HepG2 (cell line): ENCODE data around the gene PEMT. TPM values are rescaled to one million over a fixed set of nuclear protein-coding genes. Genes with fewer than 3 reads are reported as not detected.

Experiments used
- ATRX ChIP-seq: sonication (generic); formaldehyde crosslinking; IDR thresholded peaks from 2 replicates; pipeline ENCODE4 v1.4.0; 2020; ENCODE audit warnings: missing genetic modification reagents, borderline replicate concordance
- CSRNP1 ChIP-seq: sonication (generic); formaldehyde crosslinking; IDR thresholded peaks from 2 replicates; pipeline ENCODE4 v1.8.1; 2023; ENCODE audit warnings: mild to moderate bottlenecking, missing genetic modification reagents
- FIP1L1 ChIP-seq: fragments of 200-400 bp; formaldehyde crosslinking; IDR thresholded peaks from 2 replicates; pipeline ENCODE4 v1.6.1; 2018; ENCODE audit warnings: low read depth, mild to moderate bottlenecking, low read length, moderate library complexity, borderline replicate concordance; ENCODE audit not compliant: insufficient read depth
- GMEB2 ChIP-seq: IDR thresholded peaks from 2 replicates; pipeline ENCODE4 v1.6.1; 2016; ENCODE audit warnings: missing biosample characterization, missing genetic modification reagents, low read depth
- HOXA7 ChIP-seq: sonication (generic); formaldehyde crosslinking; IDR thresholded peaks from 2 replicates; pipeline ENCODE4 v1.8.1; 2022; ENCODE audit warnings: mild to moderate bottlenecking, missing genetic modification reagents, moderate library complexity
- JUND ChIP-seq: sonication (generic); formaldehyde crosslinking; IDR thresholded peaks from 2 replicates; pipeline ENCODE4 v1.8.0; 2022; ENCODE audit warnings: mild to moderate bottlenecking, missing genetic modification reagents
- KLF6 ChIP-seq: IDR thresholded peaks from 2 replicates; pipeline ENCODE4 v1.8.0; 2016; ENCODE audit warnings: missing biosample characterization, missing genetic modification reagents
- MAF1 ChIP-seq: sonication (generic); formaldehyde crosslinking; IDR thresholded peaks from 2 replicates; pipeline ENCODE4 v1.5.0; 2020; ENCODE audit warnings: missing genetic modification reagents, borderline replicate concordance
- PBX2 ChIP-seq: IDR thresholded peaks from 2 replicates; pipeline ENCODE4 v1.6.1; 2016; ENCODE audit warnings: control low read depth
- ZNF3 ChIP-seq: IDR thresholded peaks from 2 replicates; pipeline ENCODE4 v1.7.0; 2017; ENCODE audit warnings: inconsistent platforms
- ZNF496 ChIP-seq: sonication (generic); formaldehyde crosslinking; IDR thresholded peaks from 2 replicates; pipeline ENCODE4 v1.8.1; 2023; ENCODE audit warnings: mild to moderate bottlenecking, moderate library complexity, missing genetic modification reagents; ENCODE audit not compliant: insufficient replicate concordance
- ZNF660 ChIP-seq: sonication (generic); formaldehyde crosslinking; IDR thresholded peaks from 2 replicates; pipeline ENCODE4 v1.5.1; 2020; ENCODE audit warnings: mild to moderate bottlenecking, low read depth, missing genetic modification reagents, borderline replicate concordance
- ZNF775 ChIP-seq: sonication (generic); formaldehyde crosslinking; IDR thresholded peaks from 2 replicates; pipeline ENCODE4 v1.4.0; 2020; ENCODE audit warnings: missing genetic modification reagents, mild to moderate bottlenecking, moderate library complexity, borderline replicate concordance
- ZNF790 ChIP-seq: sonication (generic); formaldehyde crosslinking; IDR thresholded peaks from 2 replicates; pipeline ENCODE4 v1.8.0; 2022; ENCODE audit warnings: missing genetic modification reagents, mild to moderate bottlenecking, borderline replicate concordance
- polyA plus RNA-seq, 8 experiments: library from polyadenylated mRNA; depleted of rRNA in 3 of 8; stranded (reverse) in 7 of 8; unstranded in 1 of 8; fragments of >200 nt; fragmentation: Illumina TruSeq in 4 of 8; extraction: Trizol in 4 of 8; gene quantifications; 2 replicates each; pipeline versions ENCODE4 v1.2.1 to v1.2.3, GENCODE V29; 2011 to 2016; ENCODE audit warnings: low read depth in 4 of 8, missing spikeins in 1 of 8, mixed read lengths in 1 of 8; ENCODE audit not compliant: insufficient read depth in 1 of 8
- total RNA-seq, 5 experiments: library from RNA; depleted of rRNA; stranded (reverse); fragments of >200 nt; fragmentation: Illumina TruSeq; extraction: Trizol; gene quantifications; 2 replicates each; pipeline ENCODE4 v1.2.3, GENCODE V29; 2016; ENCODE audit warnings: low read depth in 1 of 5
- TF ChIP-seq, protein P1 (sequence below): sonication (generic); formaldehyde crosslinking; conservative IDR thresholded peaks from 2 replicates; pipeline ENCODE4 v1.4.0; 2020; ENCODE audit warnings: missing genetic modification reagents
- TF ChIP-seq, protein P2 (sequence below), 2 experiments: sonication (generic) in 1 of 2; formaldehyde crosslinking in 1 of 2; IDR thresholded peaks; 2 replicates each; pipeline versions ENCODE4 v1.6.1 to v1.9.0; 2014 to 2022; ENCODE audit warnings: antibody characterized with exemption in 1 of 2, borderline replicate concordance in 1 of 2, inconsistent platforms in 1 of 2, low read depth in 1 of 2, missing genetic modification reagents in 1 of 2

The PEMT gene
- total and polyA plus RNA-seq, 2 of the 13 experiments (the other 11 are each of a cell fraction or from before 2014, with no cell fraction given): 31.7 to 43.6 TPM

DNA sequence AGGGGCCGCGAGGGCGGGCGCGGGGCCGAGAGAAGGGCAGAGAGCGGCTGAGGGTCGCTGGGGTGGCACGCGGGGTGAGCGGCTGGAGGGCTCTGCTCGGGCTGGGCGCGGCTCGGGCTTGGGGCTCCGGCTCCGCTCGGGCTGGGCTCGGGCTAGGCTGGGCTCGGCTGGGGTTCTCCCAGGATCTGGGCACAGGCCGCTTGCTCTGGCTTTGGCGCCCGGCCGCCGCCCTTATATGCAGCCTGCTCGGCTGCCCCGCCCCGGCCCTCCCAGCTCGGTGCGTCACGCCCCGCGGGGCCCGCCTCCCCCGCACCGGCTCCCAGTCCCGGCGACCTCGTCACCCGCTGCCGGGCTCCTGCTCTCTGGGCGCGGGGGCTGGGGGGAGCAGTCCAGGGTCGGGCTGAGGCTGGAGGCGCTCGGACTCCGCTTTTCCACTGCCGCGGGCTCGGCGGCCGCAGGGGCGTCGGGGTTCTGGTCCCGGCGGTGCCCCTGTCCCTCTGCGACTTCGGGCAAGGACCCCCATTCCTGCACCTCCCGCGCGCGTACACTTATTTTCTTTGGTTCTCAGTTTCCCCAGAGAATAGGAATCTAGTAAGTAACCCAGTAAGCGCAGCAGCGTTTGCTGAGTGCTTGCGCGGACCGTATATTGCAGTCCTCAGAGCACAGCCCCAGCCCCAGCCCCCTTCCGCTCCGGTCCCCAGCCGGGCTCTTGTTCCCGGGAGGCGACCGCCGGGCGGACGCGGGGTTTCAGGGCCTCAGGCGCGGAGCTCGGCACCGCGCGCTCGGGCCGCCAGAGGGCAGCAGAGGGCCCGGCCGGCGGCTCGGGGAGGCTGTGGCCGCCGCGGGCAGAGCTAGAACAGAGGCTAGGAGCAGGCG is 95.1 kb downstream of the PEMT start, which contains the start of gene RASD1 (continued):
- TF ChIP-seq, protein P1, sequence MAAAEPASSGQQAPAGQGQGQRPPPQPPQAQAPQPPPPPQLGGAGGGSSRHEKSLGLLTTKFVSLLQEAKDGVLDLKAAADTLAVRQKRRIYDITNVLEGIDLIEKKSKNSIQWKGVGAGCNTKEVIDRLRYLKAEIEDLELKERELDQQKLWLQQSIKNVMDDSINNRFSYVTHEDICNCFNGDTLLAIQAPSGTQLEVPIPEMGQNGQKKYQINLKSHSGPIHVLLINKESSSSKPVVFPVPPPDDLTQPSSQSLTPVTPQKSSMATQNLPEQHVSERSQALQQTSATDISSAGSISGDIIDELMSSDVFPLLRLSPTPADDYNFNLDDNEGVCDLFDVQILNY (CRISPR knock-in tag): 0 out of 2 replicates have a peak, but pooled peaks have one; percentile 24
- TF ChIP-seq HOXA7 (CRISPR knock-in tag): no peak
- no peak for TF ChIP-seq JUND (CRISPR knock-in tag)
- TF ChIP-seq, protein P2, sequence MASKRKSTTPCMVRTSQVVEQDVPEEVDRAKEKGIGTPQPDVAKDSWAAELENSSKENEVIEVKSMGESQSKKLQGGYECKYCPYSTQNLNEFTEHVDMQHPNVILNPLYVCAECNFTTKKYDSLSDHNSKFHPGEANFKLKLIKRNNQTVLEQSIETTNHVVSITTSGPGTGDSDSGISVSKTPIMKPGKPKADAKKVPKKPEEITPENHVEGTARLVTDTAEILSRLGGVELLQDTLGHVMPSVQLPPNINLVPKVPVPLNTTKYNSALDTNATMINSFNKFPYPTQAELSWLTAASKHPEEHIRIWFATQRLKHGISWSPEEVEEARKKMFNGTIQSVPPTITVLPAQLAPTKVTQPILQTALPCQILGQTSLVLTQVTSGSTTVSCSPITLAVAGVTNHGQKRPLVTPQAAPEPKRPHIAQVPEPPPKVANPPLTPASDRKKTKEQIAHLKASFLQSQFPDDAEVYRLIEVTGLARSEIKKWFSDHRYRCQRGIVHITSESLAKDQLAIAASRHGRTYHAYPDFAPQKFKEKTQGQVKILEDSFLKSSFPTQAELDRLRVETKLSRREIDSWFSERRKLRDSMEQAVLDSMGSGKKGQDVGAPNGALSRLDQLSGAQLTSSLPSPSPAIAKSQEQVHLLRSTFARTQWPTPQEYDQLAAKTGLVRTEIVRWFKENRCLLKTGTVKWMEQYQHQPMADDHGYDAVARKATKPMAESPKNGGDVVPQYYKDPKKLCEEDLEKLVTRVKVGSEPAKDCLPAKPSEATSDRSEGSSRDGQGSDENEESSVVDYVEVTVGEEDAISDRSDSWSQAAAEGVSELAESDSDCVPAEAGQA (IDR thresholded peaks at IDR 0.05; ENCODE audit: low read depth): no peak
- TF ChIP-seq, protein P2 (CRISPR knock-in tag; IDR thresholded peaks at IDR 0.05; ENCODE audit: borderline replicate concordance): no peak; the same call in 1 of the 2 replicates
- TF ChIP-seq ZNF3: no peak
- TF ChIP-seq GMEB2 (CRISPR knock-in tag): no peak
- 0 out of 2 replicates have a peak, but pooled peaks have one; percentile 36 for TF ChIP-seq MAF1
- TF ChIP-seq KLF6 (CRISPR knock-in tag): no peak; the same call in 1 of the 2 replicates
- no peak for TF ChIP-seq PBX2 (CRISPR knock-in tag)
- TF ChIP-seq CSRNP1 (CRISPR knock-in tag): peak; percentile 38; the same call in 1 of the 2 replicates
- no peak for TF ChIP-seq ATRX (CRISPR knock-in tag)
- no peak for TF ChIP-seq ZNF775 (CRISPR knock-in tag)
- no peak for TF ChIP-seq ZNF496 (CRISPR knock-in tag)
- TF ChIP-seq ZNF790 (CRISPR knock-in tag): no peak; the same call in 1 of the 2 replicates
- no peak for TF ChIP-seq ZNF660
- TF ChIP-seq FIP1L1: no peak
